SHP77 (cell line): ENCODE results near the gene KCNIP3.
"Not testable (repeated sequence)": the region's sequence is repeated elsewhere in the genome, so short reads cannot be mapped to it uniquely, and the experiment has no call there.

Source experiments
- DNase-seq, 2 experiments: peaks; one replicate each; lab custom pipeline; 2025; lab: John Stamatoyannopoulos, UW

KCNIP3 gene

DNA sequence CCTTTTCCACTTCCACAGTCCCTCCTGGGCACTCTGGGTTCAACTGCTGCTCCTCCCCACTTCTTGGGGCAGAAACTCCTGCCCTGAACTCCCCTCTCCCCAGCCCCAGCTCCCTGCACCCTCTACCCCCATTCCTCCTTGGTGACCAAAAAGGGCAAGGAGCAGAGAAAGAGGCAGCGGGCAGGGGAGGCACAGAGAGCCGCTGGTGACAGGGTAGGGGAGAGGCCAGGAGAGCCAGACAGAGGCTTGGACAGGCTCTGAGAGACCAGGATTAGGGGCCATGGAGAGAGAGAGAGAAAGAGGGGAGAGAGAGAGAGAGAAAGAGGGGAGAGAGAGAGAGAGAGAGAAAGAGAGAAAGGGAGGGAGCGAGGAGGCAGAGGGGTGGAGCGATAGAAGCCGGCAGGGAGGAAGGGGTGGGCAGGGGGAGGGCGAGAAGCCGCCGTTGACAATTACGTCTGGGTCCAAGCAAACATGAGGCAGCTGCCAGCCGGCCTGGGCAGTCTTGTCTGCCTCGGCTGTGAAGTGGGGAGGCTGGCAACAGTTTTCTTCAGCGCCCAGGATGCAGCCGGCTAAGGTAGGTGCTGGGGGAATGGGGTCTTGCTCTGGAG, at the start of gene KCNIP3:
KCNIP3 (plus strand) TSS at position 468 of the 608 bp plus-strand sequence; CDS start at position 560, 92 bp downstream.
- DNase-seq, result peak; percentile 68 to 78

DNA sequence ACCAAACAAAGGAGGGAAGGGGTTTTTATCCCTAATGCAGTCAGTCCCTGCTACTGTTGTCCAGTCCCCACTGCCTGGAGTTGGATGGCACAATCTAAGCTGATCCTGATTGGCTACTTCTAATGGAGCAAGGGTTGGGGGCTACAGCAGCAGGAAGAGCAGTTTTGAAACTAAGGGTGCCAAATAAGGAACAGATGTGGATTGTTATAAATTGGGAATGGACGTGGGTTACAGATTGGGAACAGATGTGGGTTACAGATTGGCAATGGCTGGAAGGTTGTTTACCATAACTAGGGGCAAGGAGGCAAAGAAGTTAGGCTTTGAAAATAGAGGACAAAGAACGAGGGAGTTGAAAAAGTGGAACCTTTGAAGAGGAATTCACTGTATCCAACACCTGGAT, 38.9 kb upstream of the KCNIP3 start:
- DNase-seq, result no peak

DNA sequence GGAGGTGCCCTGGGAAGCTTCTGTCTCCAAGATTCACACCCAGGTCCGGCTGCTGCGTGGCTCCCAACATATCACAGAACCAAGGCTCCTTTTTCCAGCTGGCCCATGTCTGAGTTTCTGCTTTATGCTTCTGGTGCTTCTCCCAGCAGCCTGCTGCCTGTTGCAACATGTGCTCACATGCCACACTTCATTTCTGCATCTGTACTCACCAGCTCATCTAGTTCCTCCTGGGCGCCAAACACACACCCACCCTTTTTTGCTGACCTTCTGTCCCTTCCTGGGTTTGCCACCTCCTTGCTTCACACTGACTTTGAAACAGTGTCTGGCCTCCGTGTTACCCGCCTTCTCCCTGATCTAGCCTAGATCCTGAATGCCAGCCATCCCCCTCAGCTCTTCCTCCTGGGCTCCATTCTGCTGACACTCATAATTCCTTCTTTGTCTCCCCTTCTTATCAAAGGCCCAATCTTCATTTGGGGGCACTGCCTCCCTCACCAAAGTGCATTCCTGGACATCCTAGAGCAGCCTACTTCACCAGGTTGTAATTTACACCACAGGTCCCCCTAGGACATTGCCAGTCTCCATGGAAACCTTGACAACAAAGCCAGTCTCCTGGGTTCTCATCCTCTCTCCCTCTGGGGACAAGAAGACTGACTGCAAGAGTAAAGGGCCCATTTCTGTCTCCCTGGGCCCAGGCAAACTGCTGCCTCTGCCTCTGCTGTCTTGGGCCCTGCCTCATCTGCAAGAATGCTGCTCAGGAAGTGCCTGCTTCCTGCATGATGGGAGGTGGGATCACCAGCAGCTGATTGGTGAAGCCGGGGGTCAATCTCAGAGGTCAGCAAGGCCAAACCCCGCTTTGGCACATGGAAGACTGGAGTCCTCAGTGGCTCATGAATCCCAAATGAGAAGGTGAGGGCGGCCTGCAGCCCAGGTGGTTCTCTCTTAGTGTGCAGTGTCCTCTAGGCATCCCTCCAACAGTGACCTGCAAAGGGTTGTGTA, 36.8 kb upstream of the KCNIP3 start:
- DNase-seq, result no peak

DNA sequence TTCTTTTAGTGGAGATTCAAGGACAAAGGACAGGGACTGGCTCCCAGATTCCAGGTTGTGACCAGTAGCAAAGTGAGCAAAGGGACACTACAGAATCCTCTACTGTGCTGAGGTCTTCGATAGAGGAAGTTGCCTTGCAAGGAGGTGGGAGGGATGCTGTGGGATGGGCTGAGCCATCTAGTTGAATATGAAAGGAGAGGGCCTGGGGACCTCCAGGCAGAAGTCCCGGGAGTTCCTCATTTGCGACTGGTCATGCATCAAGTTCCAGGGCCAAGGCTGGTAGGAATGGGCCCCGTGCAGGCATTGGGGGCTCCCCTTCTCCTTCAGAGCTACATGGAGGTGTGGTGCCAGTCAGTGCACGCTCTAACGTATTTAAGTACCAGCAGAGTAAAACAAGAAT, 35.5 kb upstream of the KCNIP3 start:
- DNase-seq, result no peak

DNA sequence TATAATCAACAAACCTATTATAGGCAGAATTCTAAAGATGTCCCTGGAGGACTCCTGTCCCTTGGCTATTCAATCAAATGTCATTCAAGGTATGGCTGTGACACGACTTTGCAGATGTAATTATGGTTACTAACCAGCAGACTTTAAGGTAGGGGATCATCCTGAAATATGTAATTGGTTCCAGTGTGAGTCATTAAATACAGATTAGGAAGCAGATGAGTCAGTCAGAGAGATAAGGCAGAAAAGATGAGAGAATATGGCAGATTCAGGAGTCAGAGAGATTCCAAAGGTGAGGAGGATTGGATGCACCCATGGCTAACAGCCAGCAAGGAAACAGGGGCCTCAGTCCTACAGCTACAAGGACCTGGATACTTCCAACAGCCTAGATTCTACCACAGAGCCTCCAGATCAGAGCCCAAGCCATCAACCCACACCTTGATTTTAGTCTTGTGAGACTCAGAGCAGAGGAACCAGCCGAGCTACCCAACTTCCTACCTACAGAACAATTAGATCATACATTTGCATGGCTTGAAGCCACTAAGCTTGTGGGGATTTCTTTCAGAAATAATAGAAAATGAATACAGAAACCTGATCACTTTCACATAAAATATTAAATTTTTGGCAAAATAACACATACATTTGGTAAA, 34.1 kb upstream of the KCNIP3 start:
- DNase-seq, result no peak

DNA sequence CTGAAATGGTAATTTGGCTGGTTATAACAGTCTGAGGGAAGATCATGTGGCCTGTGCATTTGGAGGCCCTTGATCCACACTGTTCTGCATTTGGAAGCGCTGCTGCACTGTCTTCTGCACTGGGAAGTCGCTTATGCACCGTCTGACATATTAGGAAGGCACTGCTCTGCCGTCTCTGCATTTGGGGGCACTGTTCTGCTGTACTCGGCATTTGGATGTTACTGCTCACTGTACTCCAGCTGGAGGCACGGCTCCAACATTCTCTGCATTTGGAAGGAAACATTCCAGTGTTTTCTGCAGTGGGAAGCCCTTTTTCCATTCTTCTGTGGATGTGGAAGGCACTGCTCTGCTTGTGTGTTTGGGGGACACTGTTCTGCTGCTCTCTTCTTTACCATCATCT, 32.5 kb upstream of the KCNIP3 start:
- DNase-seq, result no peak

DNA sequence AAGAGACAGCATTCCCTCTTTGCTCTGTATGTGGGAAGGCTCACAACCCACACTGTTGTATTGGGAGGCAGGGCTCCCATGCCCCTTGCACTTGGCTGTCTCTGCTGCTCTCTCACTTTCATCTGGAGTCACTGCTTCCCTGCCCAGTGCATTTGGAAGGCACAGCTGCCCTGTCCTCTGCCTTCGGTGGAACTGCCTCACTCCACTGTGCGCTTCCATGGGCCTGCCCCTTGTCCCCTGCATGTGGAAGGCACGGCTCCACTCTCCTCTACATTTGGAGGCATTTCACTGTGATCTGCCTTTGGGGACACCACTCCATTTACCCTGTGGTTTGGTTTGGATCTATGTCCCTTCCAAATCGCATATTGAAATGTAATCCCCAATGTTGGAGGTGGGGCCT, 32.0 kb upstream of the KCNIP3 start:
- no peak for DNase-seq

DNA sequence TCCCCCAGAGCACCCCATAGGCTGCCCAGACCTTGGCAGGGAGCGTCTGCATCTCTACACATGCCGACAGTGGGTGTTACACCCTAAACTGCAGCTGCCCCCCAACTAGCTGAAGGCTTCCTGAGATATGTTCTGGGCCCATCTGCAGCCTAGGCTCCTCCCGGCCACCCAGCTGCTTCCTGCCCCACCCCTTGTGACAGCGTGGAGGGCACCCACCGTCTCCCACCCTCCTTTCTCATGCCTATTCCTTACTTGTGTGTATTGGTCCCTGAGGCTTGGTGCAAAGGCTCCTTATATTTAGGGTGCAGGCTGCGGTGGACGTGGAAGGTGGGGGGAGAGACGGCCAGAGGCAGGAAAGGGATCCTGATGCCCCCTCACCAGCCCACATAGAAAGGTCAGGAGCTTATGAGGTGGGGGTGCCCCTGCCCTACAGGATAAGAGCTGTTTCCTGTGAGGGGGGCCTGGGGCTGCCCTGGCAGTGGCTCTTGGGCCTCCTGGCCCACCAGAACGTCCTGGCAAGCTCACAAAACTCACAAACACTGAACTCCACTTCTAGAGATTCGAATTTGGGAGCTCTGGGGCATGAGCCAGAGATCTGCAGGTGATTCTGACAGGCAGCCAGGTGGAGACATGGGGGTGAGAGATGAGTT, 30.2 kb upstream of the KCNIP3 start:
- DNase-seq, result no peak

DNA sequence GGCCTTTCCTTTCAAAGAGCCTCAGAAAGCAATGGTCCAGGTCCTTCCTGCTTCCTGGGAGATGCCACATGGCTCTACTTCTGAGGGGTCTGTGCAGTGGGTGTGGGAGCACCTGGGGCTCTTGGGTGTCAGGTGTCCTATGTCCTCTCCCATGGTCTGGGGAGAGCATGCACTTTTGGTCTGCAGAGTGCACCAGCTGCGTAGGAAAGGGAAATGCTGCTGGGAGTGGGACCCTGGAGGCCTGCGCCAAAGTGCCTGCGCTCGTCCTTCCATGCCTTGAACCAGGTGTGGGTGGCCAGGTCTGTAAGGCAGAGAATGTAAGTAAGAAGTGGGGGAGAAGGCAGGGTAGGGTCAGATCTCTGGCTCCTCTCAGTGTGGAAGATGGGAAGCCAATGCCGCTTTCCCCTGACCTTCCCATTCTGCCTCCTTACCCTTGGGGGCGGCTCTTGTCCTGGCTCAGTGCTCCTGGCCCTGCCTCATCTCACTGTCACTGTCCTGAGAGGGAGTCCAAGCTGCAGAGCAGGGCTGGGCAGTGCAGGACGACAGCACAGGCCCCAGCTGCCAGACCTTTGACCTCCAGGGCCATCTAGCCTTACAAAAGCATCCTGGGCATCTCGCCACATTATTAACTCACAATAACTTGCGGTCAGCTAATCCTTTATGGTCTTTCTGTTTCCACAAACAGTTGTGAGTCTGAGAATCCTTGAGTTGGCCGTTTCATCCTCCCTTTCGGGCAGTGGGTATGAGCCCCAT, 29.5 kb upstream of the KCNIP3 start:
- DNase-seq, result no peak

DNA sequence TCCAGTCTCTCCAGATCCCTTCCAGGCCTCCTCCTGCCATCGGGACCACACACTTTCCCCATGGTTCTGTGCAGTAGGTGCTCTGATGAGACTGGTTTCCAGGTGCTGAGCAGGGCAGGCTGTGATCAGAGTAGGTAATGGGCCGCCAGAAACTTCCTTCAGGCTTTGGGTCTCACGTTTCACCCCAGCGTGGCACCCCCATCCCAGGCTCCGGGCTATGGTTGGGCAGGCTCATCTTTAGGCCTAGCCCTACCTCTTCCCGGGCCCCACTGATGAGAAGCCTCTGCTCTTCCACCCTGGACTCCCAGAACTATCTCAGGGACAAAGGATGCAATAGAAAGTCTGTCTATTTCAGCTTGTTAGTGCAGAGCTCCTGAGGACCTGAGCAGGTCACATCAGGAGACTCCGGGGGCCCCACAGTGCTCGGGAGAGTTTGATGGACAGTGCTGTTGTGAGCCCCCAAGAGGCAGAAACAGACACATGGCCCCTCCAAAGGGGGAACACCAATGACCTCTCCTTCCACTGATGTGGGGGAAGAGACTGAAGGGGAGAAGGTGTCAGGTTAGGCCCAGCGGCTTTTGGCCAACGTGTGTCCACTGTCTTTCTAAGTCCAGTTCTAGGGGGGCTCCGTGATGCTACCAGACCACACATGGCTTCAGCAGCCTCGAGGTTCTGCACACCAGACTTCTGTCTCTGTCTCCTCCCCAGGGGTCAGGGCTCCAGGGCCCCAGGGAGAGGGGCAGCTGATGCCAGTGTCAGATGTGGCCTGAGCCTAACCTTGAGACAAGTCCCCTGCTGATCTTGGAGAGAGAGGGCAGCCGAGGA, 28.7 kb upstream of the KCNIP3 start:
- no peak for DNase-seq

DNA sequence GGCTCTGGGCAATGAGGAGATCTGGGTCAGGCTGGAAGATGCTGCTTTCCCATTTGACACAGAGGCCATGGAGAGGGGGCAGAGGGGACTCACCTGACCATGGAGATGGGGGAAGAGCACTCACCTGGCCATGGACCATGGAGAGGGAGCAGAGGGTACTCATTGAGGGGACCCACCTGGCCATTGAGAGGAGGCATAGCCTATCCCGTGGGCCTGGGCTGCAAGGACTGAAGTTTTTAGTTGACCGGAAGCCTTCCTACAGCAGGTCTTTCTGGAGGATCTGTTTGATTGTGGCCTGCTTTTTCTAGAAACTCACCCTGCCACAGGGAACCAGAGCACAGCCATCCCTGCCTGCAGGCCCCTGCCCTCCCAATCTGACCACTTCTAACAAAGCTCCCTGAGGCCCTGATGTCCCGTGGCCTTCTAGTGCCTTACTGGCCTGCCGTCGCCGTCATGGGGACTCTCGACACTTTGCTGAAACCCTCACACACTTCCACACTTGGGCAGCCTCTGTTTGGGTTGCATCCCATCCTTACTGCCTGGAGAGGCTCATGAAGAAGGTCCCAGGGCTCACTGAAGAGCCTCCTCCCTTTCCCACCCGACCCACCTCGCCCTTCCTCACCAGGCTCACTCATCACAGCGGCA, 28.0 kb upstream of the KCNIP3 start:
- DNase-seq, result no peak

DNA sequence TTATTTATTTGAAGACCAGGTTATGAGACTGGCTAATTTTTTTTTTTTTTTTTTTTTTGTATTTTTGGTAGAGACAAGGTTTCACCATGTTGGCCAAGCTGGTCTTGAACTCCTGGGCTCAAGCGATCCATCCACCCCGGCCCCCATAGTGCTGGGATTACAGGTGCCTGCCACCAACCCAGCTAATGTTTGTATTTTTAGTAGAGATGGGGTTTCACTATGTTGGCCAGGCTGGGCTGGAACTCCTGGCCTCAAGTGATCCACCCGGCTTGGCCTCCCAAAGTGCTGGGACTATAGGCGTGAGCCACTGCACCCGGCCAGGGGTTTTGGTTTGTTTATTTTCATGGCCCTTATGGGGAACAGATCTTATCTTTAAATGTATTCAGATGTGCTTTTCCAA, 27.4 kb upstream of the KCNIP3 start:
- DNase-seq, result not testable (repeated sequence)

DNA sequence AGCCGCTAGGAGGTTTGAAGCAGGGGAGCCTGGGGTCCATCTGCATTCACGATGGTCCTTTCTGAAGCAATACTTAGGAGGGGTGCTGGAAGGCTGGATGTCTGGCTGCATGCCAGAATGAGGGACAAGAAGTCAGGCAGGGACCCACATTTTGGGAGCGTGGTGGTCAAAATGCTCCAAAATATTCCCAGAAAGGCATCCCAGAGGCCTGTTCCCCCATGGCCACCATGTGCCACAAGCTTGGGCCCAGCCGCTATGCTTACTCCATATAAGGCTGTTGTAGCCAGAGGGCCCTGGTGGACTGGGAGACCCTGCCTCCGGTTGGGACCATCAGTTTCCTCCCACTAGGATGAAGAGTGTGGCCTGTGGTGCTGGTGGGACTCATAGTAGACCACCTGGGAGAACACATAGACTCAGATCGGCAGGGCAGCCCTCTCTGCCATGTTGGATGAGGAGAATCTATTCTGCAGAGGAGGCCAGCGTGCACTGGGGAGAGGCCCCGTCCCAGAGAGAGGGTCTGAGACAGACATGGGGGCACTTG, 26.5 kb upstream of the KCNIP3 start:
- DNase-seq, result no peak

DNA sequence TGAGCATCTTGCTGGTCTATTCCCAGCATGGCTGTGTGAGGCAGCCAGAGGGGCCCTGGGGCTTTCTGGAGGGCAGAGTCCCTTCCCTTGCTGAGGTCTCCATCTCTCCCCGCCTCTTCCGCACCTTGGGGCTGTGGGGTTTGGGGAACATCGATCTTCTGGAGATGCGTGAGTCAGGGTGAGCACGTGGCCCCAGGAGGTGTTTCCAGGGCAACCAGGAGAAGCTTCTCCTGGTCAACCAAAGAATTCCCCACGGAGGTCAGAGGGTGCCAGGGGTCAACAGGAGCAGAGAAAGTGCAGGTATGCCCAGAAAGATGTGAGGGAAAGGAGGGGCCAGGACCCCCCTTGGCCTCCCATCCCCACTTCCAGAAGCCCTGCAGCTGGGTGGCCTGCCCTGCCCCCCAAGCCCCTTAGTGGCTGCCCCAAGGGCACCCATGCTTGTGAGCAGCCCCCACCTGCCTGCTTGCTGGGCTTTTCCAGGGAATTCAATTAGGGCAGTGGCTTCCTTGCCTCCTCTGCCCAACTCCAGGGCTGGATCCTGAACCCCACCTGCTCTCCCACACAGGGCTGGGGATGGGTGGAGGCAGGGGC, 25.7 kb upstream of the KCNIP3 start:
- no peak for DNase-seq

DNA sequence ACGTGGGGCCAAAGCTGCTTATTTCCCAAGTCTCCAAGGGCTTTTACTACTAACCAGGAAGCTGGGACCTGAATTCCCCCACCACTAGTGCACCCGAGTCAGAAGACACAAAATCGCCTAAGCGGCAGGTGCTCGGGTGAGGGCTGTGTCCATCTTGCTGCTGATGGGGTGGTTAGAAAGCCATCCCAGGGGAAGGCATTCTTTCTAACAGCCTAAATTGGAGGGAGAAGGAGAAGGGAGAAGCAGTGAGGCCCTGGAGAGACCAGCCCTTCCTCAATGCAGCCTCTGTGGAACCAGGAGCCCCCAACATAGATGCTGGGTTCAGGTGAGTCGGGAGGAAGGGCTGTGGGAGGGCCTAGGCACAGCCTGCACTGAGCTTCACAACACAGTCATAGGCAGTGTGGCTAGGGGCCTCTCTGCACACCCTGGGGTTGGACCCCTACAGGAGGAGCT, 24.8 kb upstream of the KCNIP3 start:
- no peak for DNase-seq

DNA sequence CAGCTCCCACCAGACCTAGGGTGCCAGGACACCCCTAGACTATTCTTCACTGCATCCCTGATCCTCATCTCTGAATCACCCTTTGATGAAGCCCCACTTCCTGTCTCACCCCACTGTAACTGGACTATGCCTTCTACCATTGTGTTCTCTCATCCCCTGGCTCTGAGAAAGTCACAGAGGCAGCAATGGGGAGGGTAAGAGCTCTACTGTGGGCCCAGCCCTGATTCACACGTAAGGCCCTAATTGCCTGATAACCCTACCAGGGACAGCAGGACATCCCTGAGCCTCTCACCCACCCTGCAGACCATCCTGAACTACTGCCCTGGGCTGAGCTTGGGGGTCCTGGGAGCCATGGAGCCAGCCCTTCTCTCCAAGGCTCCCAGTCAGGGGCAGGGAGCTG, 24.4 kb upstream of the KCNIP3 start:
- no peak for DNase-seq

DNA sequence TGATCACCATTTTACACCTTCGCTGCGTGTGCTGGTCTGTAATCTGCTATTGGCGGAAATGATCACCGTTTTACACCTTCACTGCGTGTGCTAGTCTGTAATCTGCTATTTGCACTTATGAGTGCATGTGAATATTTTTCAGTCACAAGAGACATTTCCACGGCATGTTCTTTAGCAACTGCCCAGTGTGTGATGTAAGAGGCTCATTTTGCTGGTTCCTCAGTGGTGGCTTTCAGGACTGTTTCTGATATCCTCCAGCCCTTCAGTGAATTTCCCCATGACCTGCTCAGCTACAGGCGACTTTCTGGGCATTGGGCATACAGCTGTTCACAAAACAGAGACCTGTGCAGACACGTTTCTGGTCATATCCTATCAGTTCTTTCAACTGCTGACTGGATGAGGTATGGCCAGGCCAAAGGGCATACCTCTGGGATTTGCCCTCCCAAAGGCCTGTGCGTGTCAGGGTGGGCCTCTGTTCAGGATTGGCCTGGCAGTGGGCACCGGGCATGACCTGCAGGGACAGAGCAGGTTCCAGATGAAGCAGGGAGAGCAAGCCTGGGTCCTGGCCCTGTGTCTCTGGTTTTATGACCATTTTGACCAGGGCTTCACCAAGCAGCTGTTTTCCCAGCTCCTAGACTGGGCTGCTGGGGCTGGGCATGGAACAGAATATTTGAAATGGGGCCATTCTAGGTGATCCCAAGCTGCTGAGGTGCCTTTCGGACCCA, 23.4 kb upstream of the KCNIP3 start:
- no peak for DNase-seq

DNA sequence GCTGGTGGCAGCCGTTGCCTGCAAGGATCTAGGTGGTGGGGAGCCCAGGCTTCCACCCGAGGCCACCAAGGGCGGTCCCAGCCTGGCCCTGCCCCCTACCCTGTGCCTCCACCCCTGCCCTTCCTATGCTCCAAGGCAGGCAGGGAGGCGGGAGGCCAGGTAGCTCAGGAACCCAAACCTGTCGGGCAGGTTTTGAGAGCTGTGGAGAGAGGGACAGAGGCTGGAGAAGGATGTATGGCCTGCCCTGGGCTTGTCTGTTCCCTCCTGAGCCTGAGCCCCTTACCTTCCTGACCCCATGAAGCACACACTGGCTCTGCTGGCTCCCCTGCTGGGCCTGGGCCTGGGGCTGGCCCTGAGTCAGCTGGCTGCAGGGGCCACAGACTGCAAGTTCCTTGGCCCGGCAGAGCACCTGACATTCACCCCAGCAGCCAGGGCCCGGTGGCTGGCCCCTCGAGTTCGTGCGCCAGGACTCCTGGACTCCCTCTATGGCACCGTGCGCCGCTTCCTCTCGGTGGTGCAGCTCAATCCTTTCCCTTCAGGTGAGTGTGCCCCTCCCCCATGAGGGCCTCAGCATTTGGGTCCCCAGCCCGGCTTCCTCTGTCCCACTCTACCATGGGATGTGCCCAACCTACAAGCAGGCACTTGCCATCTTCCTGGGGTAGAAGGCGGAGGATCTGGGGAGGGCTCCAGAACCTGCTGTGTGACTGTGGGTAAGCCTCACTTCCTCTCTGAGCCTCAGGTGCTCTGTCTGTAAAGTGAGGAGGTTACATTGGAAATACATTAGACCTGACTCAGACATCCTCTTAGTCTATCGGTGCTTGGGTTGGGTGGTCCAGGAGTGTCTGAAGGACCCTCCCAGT, 22.6 kb upstream of the KCNIP3 start, which contains the start of gene PROM2:
PROM2 (plus strand) TSS at position 159 of the 860 bp plus-strand sequence; CDS start at position 296, 137 bp downstream.
- no peak for DNase-seq
